ENCODE data around the gene NT5DC4.
A peak's percentile ranks its signal among the peaks of the same experiment; 100 is the strongest.

Gene NT5DC4

GRCh38 chr2:112721819-112722522 is 1.2 kb downstream of the NT5DC4 start:
- Histone ChIP-seq H3K4me3 (no peak overlapping the region), H3K27ac (no peak overlapping the region)

- Histone ChIP-seq H3K4me3 (no peak overlapping the region), H3K27ac (no peak overlapping the region)
Observed at GRCh38 chr2:112722816-112723546, 2.2 kb downstream of the NT5DC4 start.

GRCh38 chr2:112723547-112723940 is 2.7 kb downstream of the NT5DC4 start:
- H3K4me3 ChIP-seq = no peak overlapping the region
- no peak overlapping the region for H3K27ac ChIP-seq

GRCh38 chr2:112723995-112724394 is 3.2 kb downstream of the NT5DC4 start:
- no peak overlapping the region for H3K4me3 ChIP-seq
- no peak overlapping the region for H3K27ac ChIP-seq

- H3K27ac ChIP-seq = no peak overlapping the region
- H3K4me3 ChIP-seq = no peak overlapping the region
Observed at GRCh38 chr2:112724591-112725525, 4.0 kb downstream of the NT5DC4 start.

- H3K27ac ChIP-seq = peak overlapping the region in 2 of 21 experiments; percentile 29 to 46
Observed at GRCh38 chr2:112725545-112726457, 5.0 kb downstream of the NT5DC4 start.

GRCh38 chr2:112726487-112727190 is 5.8 kb downstream of the NT5DC4 start:
- Histone ChIP-seq H3K27ac (peak overlapping the region in 3 of 21 experiments; percentile 21 to 46 (median 29)), H3K4me3 (no peak overlapping the region)

More at GRCh38 chr2:112725545-112726457, 5.0 kb downstream of the NT5DC4 start:
- no peak overlapping the region for H3K4me3 ChIP-seq

- H3K27ac ChIP-seq = no peak overlapping the region
Observed at GRCh38 chr2:112727276-112728028, 6.6 kb downstream of the NT5DC4 start.

GRCh38 chr2:112728029-112728362 is 7.2 kb downstream of the NT5DC4 start:
- Histone ChIP-seq H3K27ac (no peak overlapping the region), H3K4me3 (no peak overlapping the region)

More at GRCh38 chr2:112727276-112728028, 6.6 kb downstream of the NT5DC4 start:
- no peak overlapping the region for H3K4me3 ChIP-seq

- Histone ChIP-seq H3K4me3 (no peak overlapping the region), H3K27ac (no peak overlapping the region)
Observed at GRCh38 chr2:112728378-112729175, 7.8 kb downstream of the NT5DC4 start.

- Histone ChIP-seq H3K27ac (no peak overlapping the region), H3K4me3 (no peak overlapping the region)
Observed at GRCh38 chr2:112730216-112730615, 9.4 kb downstream of the NT5DC4 start.

- H3K4me3 ChIP-seq = no peak overlapping the region
Observed at GRCh38 chr2:112730791-112731190, 10.0 kb downstream of the NT5DC4 start.

GRCh38 chr2:112731479-112731878 is 10.7 kb downstream of the NT5DC4 start:
- no peak overlapping the region for H3K4me3 ChIP-seq
- no peak overlapping the region for H3K27ac ChIP-seq

More at GRCh38 chr2:112730791-112731190, 10.0 kb downstream of the NT5DC4 start:
- H3K27ac ChIP-seq = no peak overlapping the region

GRCh38 chr2:112733456-112733855 is 12.6 kb downstream of the NT5DC4 start:
- no peak overlapping the region for H3K4me3 ChIP-seq
- H3K27ac ChIP-seq = no peak overlapping the region

- no peak overlapping the region for H3K4me3 ChIP-seq
- no peak overlapping the region for H3K27ac ChIP-seq
Observed at GRCh38 chr2:112733871-112734270, 13.1 kb downstream of the NT5DC4 start.

- Histone ChIP-seq H3K4me3 (no peak overlapping the region), H3K27ac (no peak overlapping the region)
Observed at GRCh38 chr2:112737542-112738232, 16.9 kb downstream of the NT5DC4 start.
